K562 (cell line): ENCODE data around the gene C1orf174. TPM values are rescaled to one million over a fixed set of nuclear protein-coding genes. Genes with fewer than 3 reads are reported as not detected.

ENCODE experiments used
- ATAC-seq: fragments of 200-7000 bp; cut with Tn5 transposase; 3 replicates; pipeline ENCODE4 v1.9.1; 2020; ENCODE audit warnings: moderate library complexity
- BruUV-seq: library from RNA; stranded (reverse); fragments of 400-500 nt; replicated peaks from 2 replicates; lab custom pipeline; 2021; lab: Mats Ljungman, UMichigan
- CTCF ChIA-PET: fragments of 300-600 bp; formaldehyde crosslinking; extraction: SDS; loops from one replicate; lab custom pipeline; 2021; ENCODE audit warnings: low intra/inter-chr PET ratio; lab: Yijun Ruan, JAX
- POLR2A ChIA-PET: fragments of 300-600, 350-650 bp; sonication (Branson Sonifier 250); formaldehyde crosslinking; extraction: SDS; loops from one replicate; lab custom pipeline; 2021; ENCODE audit warnings: antibody characterized with exemption, inconsistent platforms; lab: Yijun Ruan, JAX
- DNase-seq, 4 experiments: peaks; one replicate each; pipeline versions ENCODE4 v3.0.0 to v3.0.0-alpha.2; 2011 to 2018; ENCODE audit warnings: low spot score in 3 of 4, mixed read lengths in 3 of 4; ENCODE audit errors: extremely low read depth in 1 of 4
- FAIRE-seq: peaks from 2 replicates; lab custom pipeline; 2011; peaks lifted over from hg19 to GRCh38; lab: Jason Lieb, UNC
- H2AFZ ChIP-seq: 2 replicates; pipeline ENCODE4 v1.6.0; 2011; ENCODE audit warnings: low read depth, low read length, control low read depth, inconsistent platforms
- H3K27ac ChIP-seq: fragments of 200-600 bp; 3 replicates; pipeline ENCODE4 v1.8.0; 2011; ENCODE audit warnings: low read depth, mild to moderate bottlenecking, control low read depth, inconsistent platforms, low read length, moderate library complexity, mixed read lengths; ENCODE audit errors: extremely low read depth
- H3K27me3 ChIP-seq, 2 experiments: fragments of 300-600 bp in 1 of 2; 2 replicates in 1 of 2; 3 replicates in 1 of 2; pipeline versions ENCODE4 v1.6.0 to v1.8.0; 2011; ENCODE audit warnings: inconsistent platforms in 2 of 2, low read length in 2 of 2, mild to moderate bottlenecking in 1 of 2, mixed read lengths in 1 of 2, moderate library complexity in 1 of 2; ENCODE audit not compliant: control insufficient read depth in 2 of 2, insufficient read depth in 2 of 2
- H3K36me3 ChIP-seq: fragments of 300-600 bp; 3 replicates; pipeline ENCODE4 v1.8.0; 2011; ENCODE audit warnings: mild to moderate bottlenecking, low read length, inconsistent platforms; ENCODE audit not compliant: control insufficient read depth, insufficient read depth
- H3K4me1 ChIP-seq, 2 experiments: fragments of 200-600 bp in 1 of 2; replicated peaks in 1 of 2; 2 replicates in 1 of 2; 3 replicates in 1 of 2; pipeline versions ENCODE4 v1.5.1 to v1.8.0; 2011; ENCODE audit warnings: inconsistent platforms in 2 of 2, low read length in 2 of 2, mild to moderate bottlenecking in 1 of 2, mixed read lengths in 1 of 2, moderate library complexity in 1 of 2; ENCODE audit not compliant: control insufficient read depth in 2 of 2, insufficient read depth in 2 of 2
- H3K4me2 ChIP-seq: 2 replicates; pipeline ENCODE4 v1.6.1; 2011; ENCODE audit warnings: low read length, control low read depth, inconsistent platforms, mixed read lengths; ENCODE audit not compliant: insufficient read depth
- H3K4me3 ChIP-seq: fragments of 200-600 bp; sonication (generic), shearing (Covaris generic); 2 replicates; pipeline ENCODE4 v1.5.1; 2016; ENCODE audit warnings: control low read depth, inconsistent platforms
- H3K79me2 ChIP-seq: fragments of 200-600 bp; 3 replicates; pipeline ENCODE4 v1.8.0; 2011; ENCODE audit warnings: low read length, inconsistent platforms; ENCODE audit not compliant: control insufficient read depth, insufficient read depth
- H3K9ac ChIP-seq, 2 experiments: 2 replicates each; pipeline versions ENCODE4 v1.6.0 to v1.6.1; 2011; ENCODE audit warnings: low read depth in 2 of 2, low read length in 2 of 2, control low read depth in 1 of 2, inconsistent platforms in 1 of 2, mild to moderate bottlenecking in 1 of 2, mixed read lengths in 1 of 2; ENCODE audit not compliant: insufficient read depth in 1 of 2
- H3K9me1 ChIP-seq: one replicate; pipeline ENCODE4 v1.6.0; 2011; ENCODE audit warnings: inconsistent platforms, mild to moderate bottlenecking, low read length, moderate library complexity; ENCODE audit not compliant: control insufficient read depth, insufficient read depth
- H3K9me3 ChIP-seq: replicated peaks from 2 replicates; pipeline ENCODE4 v1.5.1; 2011; ENCODE audit warnings: low read depth, low read length, inconsistent platforms; ENCODE audit not compliant: control insufficient read depth, insufficient read depth
- H4K20me1 ChIP-seq: replicated peaks from 2 replicates; pipeline ENCODE4 v1.6.1; 2011; ENCODE audit warnings: low read length, inconsistent platforms, mixed read lengths; ENCODE audit not compliant: control insufficient read depth, insufficient read depth
- BCOR ChIP-seq: fragments of 450-650 bp; IDR thresholded peaks from 2 replicates; pipeline ENCODE4 v1.6.1; 2016
- CSDE1 ChIP-seq, 2 experiments: fragments of 450-650 bp; IDR thresholded peaks; 2 replicates each; pipeline ENCODE4 v1.6.1; 2016; ENCODE audit warnings: mild to moderate bottlenecking in 1 of 2
- ELF4 ChIP-seq: fragments of 450-650 bp; formaldehyde crosslinking; IDR thresholded peaks from 2 replicates; pipeline ENCODE4 v1.4.0; 2022; ENCODE audit warnings: missing genetic modification characterization
- GABPA ChIP-seq: fragments of 200-800 bp; sonication (Bioruptor generic); conservative IDR thresholded peaks from 2 replicates; pipeline ENCODE4 v1.6.1; 2016; ENCODE audit warnings: low read depth, missing genetic modification characterization, missing compliant biosample characterization
- KDM1A ChIP-seq, 2 experiments: fragments of 450-650 bp; IDR thresholded peaks; 2 replicates each; pipeline ENCODE4 v1.6.1; 2016; ENCODE audit warnings: mild to moderate bottlenecking in 2 of 2
- NKRF ChIP-seq: fragments of 450-650 bp; IDR thresholded peaks from 2 replicates; pipeline ENCODE4 v1.6.1; 2016; ENCODE audit warnings: borderline replicate concordance
- POLR2B ChIP-seq: fragments of 450-650 bp; IDR thresholded peaks from 2 replicates; pipeline ENCODE4 v1.6.1; 2018; ENCODE audit warnings: low read depth; ENCODE audit not compliant: partially characterized antibody
- SMAD2 ChIP-seq: fragments of 150-350 bp; IDR thresholded peaks from 2 replicates; pipeline ENCODE4 v1.6.1; 2014; ENCODE audit warnings: low read depth, mild to moderate bottlenecking, low read length
- SMARCB1 ChIP-seq: IDR thresholded peaks from 2 replicates; pipeline ENCODE4 v1.6.1; 2011; ENCODE audit warnings: improper control_type of control experiment, low read depth; ENCODE audit not compliant: insufficient read length
- SMARCE1 ChIP-seq: fragments of 450-650 bp; IDR thresholded peaks from 2 replicates; pipeline ENCODE4 v1.7.1; 2016; ENCODE audit warnings: mild to moderate bottlenecking
- TCFL5 ChIP-seq: fragments of 250-450 bp; sonication (Bioruptor Pico); conservative IDR thresholded peaks from 2 replicates; pipeline ENCODE4 v1.6.1; 2021; ENCODE audit warnings: mild to moderate bottlenecking, moderate library complexity, matching md5 sums
- TSC22D4 ChIP-seq: fragments of 450-650 bp; IDR thresholded peaks from 2 replicates; pipeline ENCODE4 v1.6.1; 2016; ENCODE audit warnings: missing genetic modification characterization, missing biosample characterization, control low read depth
- ZBTB12 ChIP-seq: fragments of 250-450 bp; sonication (Bioruptor Pico); IDR thresholded peaks from 2 replicates; pipeline ENCODE4 v1.4.0; 2020
- ZBTB26 ChIP-seq: fragments of 450-650 bp; formaldehyde crosslinking; IDR thresholded peaks from 2 replicates; pipeline ENCODE4 v1.4.0; 2022; ENCODE audit warnings: missing genetic modification characterization
- ZNF143 ChIP-seq: sonication (generic); formaldehyde crosslinking; IDR thresholded peaks from 2 replicates; pipeline ENCODE4 v1.9.0; 2022; ENCODE audit warnings: mild to moderate bottlenecking, missing genetic modification reagents
- ZNF274 ChIP-seq: IDR thresholded peaks from 2 replicates; pipeline ENCODE4 v1.6.1; 2011; ENCODE audit warnings: low read depth, mild to moderate bottlenecking, low read length, moderate library complexity, borderline replicate concordance
- WGBS: fragments of 100-300 bp; shearing (Covaris generic); methylation state at CpG from one replicate; pipeline ENCODE4 v1.1.6; 2016; ENCODE audit warnings: low coverage, mixed read lengths; ENCODE audit not compliant: insufficient coverage; ENCODE audit errors: missing lambda C conversion rate; 5-methylcytosine and 5-hydroxymethylcytosine counted together
- in situ Hi-C: fragments of 300-500 bp; cut with MboI; formaldehyde crosslinking; loops from 4 replicates; pipeline ENCODE4 v1.15.0; 2018; ENCODE audit warnings: inconsistent platforms, mixed read lengths
- intact Hi-C: fragments of 100-400 bp; cut with micrococcal nuclease; formaldehyde crosslinking; loops from 2 replicates; pipeline ENCODE4 v1.14.2; 2022
- polyA plus RNA-seq, 8 experiments: library from polyadenylated mRNA; depleted of rRNA in 4 of 8; stranded (reverse) in 5 of 8; unstranded in 3 of 8; fragments of >200 nt; fragmentation: Nextera tagmentation in 2 of 8; fragmentation: Illumina TruSeq in 1 of 8; extraction: Ambion mirVana in 2 of 8; extraction: Trizol in 1 of 8; gene quantifications; 2 replicates each; pipeline versions ENCODE4 v1.2.1 to v1.2.3, GENCODE V29; 2011 to 2014; ENCODE audit warnings: inconsistent platforms in 1 of 8, missing spikeins in 1 of 8
- total RNA-seq, 7 experiments: library from RNA; depleted of rRNA in 6 of 7; stranded (reverse); fragments of >200 nt in 6 of 7; fragmentation: Illumina TruSeq in 2 of 7; extraction: Trizol in 2 of 7; gene quantifications; 2 replicates each; pipeline versions ENCODE4 v1.2.1 to v1.2.3, GENCODE V29; 2011 to 2021; ENCODE audit warnings: low replicate concordance in 1 of 7

C1orf174 gene
- total and polyA plus RNA-seq, 9 of the 15 experiments (the other 6 are each of a cell fraction or from before 2014, with no cell fraction given), result 38.5 to 64.9 (median 45.4) TPM

- no peak for TF ChIP-seq ZNF143
- no peak for TF ChIP-seq ZBTB26
- no peak for TF ChIP-seq SMAD2
- TF ChIP-seq ZNF274, result no peak
- TF ChIP-seq GABPA (tag), result no peak
- no peak for TF ChIP-seq TCFL5 (CRISPR knock-in tag)
Observed at GRCh38 chr1:3931007-3931912, 31.2 kb upstream of the C1orf174 start (continued).

- no TSS peak for BruUV-seq
- POLR2A ChIA-PET, result interaction anchor here (0.6 to 1.1 kb wide), 2 partner anchors 10 to 185 kb away, joined by 4 to 6 read pairs; no protein-coding TSS in a partner anchor
- H4K20me1 ChIP-seq, result no peaks in the 10 kb centered on the region; the same call in 1 of the 2 replicates
- no peak overlapping the region for H3K4me3 ChIP-seq
- no peak for DNase-seq
- peaks cover 2% of the 10 kb centered on the region for H3K9me3 ChIP-seq
- CTCF ChIA-PET, result no interaction called here
- H3K4me1 ChIP-seq, result peaks cover 0 to 3% of the 10 kb centered on the region in 2 experiments; a peak in 1 of 5 replicates
- H3K27ac ChIP-seq, result no peak overlapping the region
- in situ Hi-C loops, result no loop called here
- FAIRE-seq, result no peak
- H3K4me2 ChIP-seq, result no peak overlapping the region
- no peaks in the 10 kb centered on the region for H3K9me1 ChIP-seq
- ATAC-seq, result peak; percentile 63
- intact Hi-C loops, result no loop called here
- no peak overlapping the region for H2AFZ ChIP-seq
- H3K27me3 ChIP-seq, result peaks cover 24 to 37% of the 10 kb centered on the region in 2 experiments; a peak in 4 of 5 replicates
- no peaks in the 10 kb centered on the region for H3K36me3 ChIP-seq
- no peak overlapping the region for H3K9ac ChIP-seq
- 9% methylated on average over 10 of the region's 10 CpGs for WGBS
- H3K79me2 ChIP-seq, result no peaks in the 10 kb centered on the region
- TF ChIP-seq KDM1A (IDR thresholded peaks at IDR 0.05) (0 out of 4 replicates have a peak, but pooled peaks of 1 of the 2 experiments have one; percentile 8), TSC22D4 (tag) (peak; percentile 77; the same call in 1 of the 2 replicates), ELF4 (CRISPR knock-in tag) (peak; percentile 73; the same call in 1 of the 2 replicates), NKRF (peak; percentile 63), BCOR (0 out of 2 replicates have a peak, but pooled peaks have one; percentile 23), POLR2B (no peak), SMARCE1 (no peak), ZBTB12 (CRISPR knock-in tag) (no peak), SMARCB1 (no peak), CSDE1 (IDR thresholded peaks at IDR 0.05) (peak in 1 of 2 experiments; percentile 46; a peak in 1 of 4 replicates)
Observed at GRCh38 chr1:3930301-3931006, 30.4 kb upstream of the C1orf174 start.
